ENCODE measurements around the gene BHLHE23.

DNA sequence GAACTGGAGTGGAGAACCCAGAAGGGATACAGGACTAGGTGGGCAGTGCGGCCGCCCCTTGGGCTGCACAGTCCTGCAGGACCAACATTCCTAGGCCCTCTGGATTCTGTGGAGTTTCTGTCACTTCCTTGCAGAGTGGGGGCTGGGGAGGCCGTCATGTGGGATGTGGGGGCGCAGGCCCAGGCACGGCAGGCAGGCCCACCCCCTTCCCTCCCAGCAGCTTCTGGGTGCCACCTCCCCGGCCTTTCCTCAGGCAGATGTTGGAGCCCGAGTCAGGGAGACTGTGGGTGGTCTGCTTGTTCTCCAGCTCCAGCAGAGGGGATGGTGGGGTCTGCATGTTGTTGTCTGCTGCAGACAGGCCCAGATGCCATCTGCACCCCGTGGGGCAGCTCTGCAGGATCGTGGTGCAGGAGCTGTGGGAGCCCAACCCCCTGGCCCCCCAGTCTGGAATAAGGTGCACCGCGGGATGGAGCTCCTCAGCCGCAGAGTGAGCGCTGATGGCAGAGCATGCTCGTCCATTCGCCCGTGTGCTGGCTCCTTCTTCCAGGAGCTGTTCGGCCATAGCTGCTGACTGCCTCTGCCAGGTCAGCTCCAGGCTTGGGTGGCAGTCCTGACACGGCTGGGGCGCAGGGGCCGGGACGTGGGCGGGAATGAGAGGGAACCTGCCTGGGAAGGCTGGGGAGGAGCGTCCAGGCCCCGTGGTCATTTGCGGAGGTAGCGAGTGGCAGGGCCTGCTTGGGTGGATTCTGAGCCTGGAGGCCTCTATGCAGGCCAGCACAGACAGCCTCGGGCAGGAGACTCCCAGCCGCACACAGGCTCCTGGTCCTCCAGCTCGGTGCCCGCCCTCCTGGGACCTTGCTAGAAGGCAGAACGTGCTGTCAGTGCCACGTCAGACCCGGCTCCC, 36.2 kb downstream of the BHLHE23 start:
- TF ChIP-seq, protein P1, sequence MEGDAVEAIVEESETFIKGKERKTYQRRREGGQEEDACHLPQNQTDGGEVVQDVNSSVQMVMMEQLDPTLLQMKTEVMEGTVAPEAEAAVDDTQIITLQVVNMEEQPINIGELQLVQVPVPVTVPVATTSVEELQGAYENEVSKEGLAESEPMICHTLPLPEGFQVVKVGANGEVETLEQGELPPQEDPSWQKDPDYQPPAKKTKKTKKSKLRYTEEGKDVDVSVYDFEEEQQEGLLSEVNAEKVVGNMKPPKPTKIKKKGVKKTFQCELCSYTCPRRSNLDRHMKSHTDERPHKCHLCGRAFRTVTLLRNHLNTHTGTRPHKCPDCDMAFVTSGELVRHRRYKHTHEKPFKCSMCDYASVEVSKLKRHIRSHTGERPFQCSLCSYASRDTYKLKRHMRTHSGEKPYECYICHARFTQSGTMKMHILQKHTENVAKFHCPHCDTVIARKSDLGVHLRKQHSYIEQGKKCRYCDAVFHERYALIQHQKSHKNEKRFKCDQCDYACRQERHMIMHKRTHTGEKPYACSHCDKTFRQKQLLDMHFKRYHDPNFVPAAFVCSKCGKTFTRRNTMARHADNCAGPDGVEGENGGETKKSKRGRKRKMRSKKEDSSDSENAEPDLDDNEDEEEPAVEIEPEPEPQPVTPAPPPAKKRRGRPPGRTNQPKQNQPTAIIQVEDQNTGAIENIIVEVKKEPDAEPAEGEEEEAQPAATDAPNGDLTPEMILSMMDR (IDR thresholded peaks at IDR 0.05), result no peak
- no peak for TF ChIP-seq POLR2AphosphoS5 (IDR thresholded peaks at IDR 0.05)
- no peak for TF ChIP-seq POLR2A (IDR thresholded peaks at IDR 0.05)
